ENCODE results near the gene SKI. TPM values are rescaled to one million over a fixed set of nuclear protein-coding genes. Genes with fewer than 3 reads are reported as not detected.

Gene SKI
- total RNA-seq, 1 donor from 2014 or later, result 12.1 TPM

Other genes starting within 250 kb of the SKI start
- not detected in 2 replicates for gene CFAP74, start 224.5 kb upstream of the SKI start, total RNA-seq
- not detected in 2 replicates for gene GABRD, start 209.0 kb upstream of the SKI start, total RNA-seq
- 0.27 TPM in 1 of 2 replicates, not detected in the other for gene PRKCZ, start 177.9 kb upstream of the SKI start, total RNA-seq
- gene FAAP20, start 33.5 kb upstream of the SKI start, total RNA-seq, result 37.3 and 43.0 TPM in 2 replicates
- 8.8 and 14.2 TPM in 2 replicates for gene MORN1, start 163.2 kb downstream of the SKI start, total RNA-seq
- 58.1 and 64.6 TPM in 2 replicates for gene RER1, start 163.5 kb downstream of the SKI start, total RNA-seq
- 54.4 and 62.5 TPM in 2 replicates for gene PEX10, start 184.2 kb downstream of the SKI start, total RNA-seq
- 0.21 and 0.57 TPM in 2 replicates for gene PLCH2, start 248.0 kb downstream of the SKI start, total RNA-seq

Measured in myocyte (in vitro differentiated cells).